ENCODE data around the gene NRIP2.

NRIP2 gene

DNA sequence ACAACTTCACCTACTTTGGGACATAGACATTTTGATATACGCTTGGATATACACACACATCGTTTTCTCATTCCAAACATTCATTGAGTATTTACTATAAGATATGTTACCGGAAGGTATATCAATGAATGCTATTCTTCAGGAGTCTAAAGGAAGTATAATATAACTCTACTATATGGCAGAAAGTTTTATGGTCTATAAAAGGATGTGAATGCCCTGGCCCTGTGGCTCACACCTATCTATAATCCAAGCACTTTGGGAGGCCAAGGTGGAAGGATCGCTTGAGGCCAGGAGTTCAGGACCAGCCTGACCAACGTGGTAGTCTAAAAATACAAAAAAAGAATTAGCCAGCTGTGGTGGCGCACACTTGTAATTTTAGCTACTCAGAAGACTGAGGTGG, 5.6 kb downstream of the NRIP2 start:
- H3K4me2 ChIP-seq (ENCODE audit: low read depth, low read length, poor library complexity, severe bottlenecking) = no peak overlapping the region
- TF ChIP-seq CTCF (IDR thresholded peaks at IDR 0.05; ENCODE audit: insufficient read depth, low read length, poor library complexity, severe bottlenecking) (no peak), EZH2phosphoT487 (conservative IDR thresholded peaks at IDR 0.05; ENCODE audit: low read length) (no peak)
- H3K9me2 ChIP-seq (replicated peaks; ENCODE audit: insufficient read depth, low read length) = no peaks in the 10 kb centered on the region
- no peak overlapping the region for H3K4me3 ChIP-seq (ENCODE audit: insufficient read depth, low read length, poor library complexity, severe bottlenecking)
- no peak overlapping the region for H2AFZ ChIP-seq (ENCODE audit: low read depth, low read length, severe bottlenecking)
- no peak overlapping the region for H3K27ac ChIP-seq (ENCODE audit: low read depth, low read length)
- H3K36me3 ChIP-seq (ENCODE audit: low read length) = no peaks in the 10 kb centered on the region
- no peaks in the 10 kb centered on the region for H4K20me1 ChIP-seq (ENCODE audit: low read depth, low read length)
- no peaks in the 10 kb centered on the region for H3F3A ChIP-seq (ENCODE audit: insufficient read depth)
- no peak overlapping the region for H3K9ac ChIP-seq (ENCODE audit: low read length)
- H3K79me2 ChIP-seq (ENCODE audit: insufficient read depth, low read length) = no peaks in the 10 kb centered on the region
- H3K9me3 ChIP-seq (ENCODE audit: insufficient read depth, low read length) = no peaks in the 10 kb centered on the region
- no peaks in the 10 kb centered on the region for H3K27me3 ChIP-seq (ENCODE audit: low read length)

GRCh38 chr12:2826721-2827515, 7.9 kb downstream of the NRIP2 start:
- TF ChIP-seq CTCF (IDR thresholded peaks at IDR 0.05; ENCODE audit: insufficient read depth, low read length, poor library complexity, severe bottlenecking) = no peak
- H4K20me1 ChIP-seq (ENCODE audit: low read depth, low read length) = no peaks in the 10 kb centered on the region
- H3K27me3 ChIP-seq (ENCODE audit: low read length) = no peaks in the 10 kb centered on the region
- no peaks in the 10 kb centered on the region for H3F3A ChIP-seq (ENCODE audit: insufficient read depth)
- H3K36me3 ChIP-seq (ENCODE audit: low read length) = no peaks in the 10 kb centered on the region
- no peaks in the 10 kb centered on the region for H3K79me2 ChIP-seq (ENCODE audit: insufficient read depth, low read length)
- no peak overlapping the region for H3K9ac ChIP-seq (ENCODE audit: low read length)
- no peaks in the 10 kb centered on the region for H3K9me3 ChIP-seq (ENCODE audit: insufficient read depth, low read length)
- H3K9me2 ChIP-seq (replicated peaks; ENCODE audit: insufficient read depth, low read length) = no peaks in the 10 kb centered on the region
- no peak overlapping the region for H3K4me3 ChIP-seq (ENCODE audit: insufficient read depth, low read length, poor library complexity, severe bottlenecking)
- H3K4me2 ChIP-seq (ENCODE audit: low read depth, low read length, poor library complexity, severe bottlenecking) = no peak overlapping the region
- no peak overlapping the region for H3K27ac ChIP-seq (ENCODE audit: low read depth, low read length)
- H2AFZ ChIP-seq (ENCODE audit: low read depth, low read length, severe bottlenecking) = no peak overlapping the region

DNA sequence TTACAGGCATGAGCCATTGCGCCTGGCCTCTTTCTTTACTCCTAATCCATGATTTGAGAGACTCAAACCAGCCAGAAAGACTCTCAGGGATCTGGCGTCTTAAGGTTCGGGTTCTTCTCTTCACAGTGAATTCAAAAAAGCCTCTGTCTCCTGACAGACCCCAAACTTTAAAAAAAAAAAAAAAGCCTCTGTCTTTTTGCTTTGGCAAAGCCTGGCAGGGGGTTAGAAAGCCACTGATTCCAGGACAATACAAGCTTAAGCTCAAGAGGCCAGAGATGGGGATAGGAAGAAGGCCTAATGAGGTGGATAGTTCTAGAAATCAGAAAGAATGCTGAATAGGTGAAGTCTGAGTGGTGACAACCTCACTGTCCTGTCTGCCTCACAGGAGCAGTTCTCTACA, 8.8 kb downstream of the NRIP2 start:
- H3K27ac ChIP-seq (ENCODE audit: low read depth, low read length) = no peak overlapping the region
- no peaks in the 10 kb centered on the region for H3K9me3 ChIP-seq (ENCODE audit: insufficient read depth, low read length)
- H3K27me3 ChIP-seq (ENCODE audit: low read length) = no peaks in the 10 kb centered on the region
- H3F3A ChIP-seq (ENCODE audit: insufficient read depth) = no peaks in the 10 kb centered on the region
- no peak overlapping the region for H2AFZ ChIP-seq (ENCODE audit: low read depth, low read length, severe bottlenecking)
- TF ChIP-seq CTCF (IDR thresholded peaks at IDR 0.05; ENCODE audit: insufficient read depth, low read length, poor library complexity, severe bottlenecking) = no peak
- no peak for TF ChIP-seq EZH2phosphoT487 (conservative IDR thresholded peaks at IDR 0.05; ENCODE audit: low read length)
- H3K4me2 ChIP-seq (ENCODE audit: low read depth, low read length, poor library complexity, severe bottlenecking) = no peak overlapping the region
- H4K20me1 ChIP-seq (ENCODE audit: low read depth, low read length) = no peaks in the 10 kb centered on the region
- no peak overlapping the region for H3K9ac ChIP-seq (ENCODE audit: low read length)
- no peaks in the 10 kb centered on the region for H3K79me2 ChIP-seq (ENCODE audit: insufficient read depth, low read length)
- no peaks in the 10 kb centered on the region for H3K36me3 ChIP-seq (ENCODE audit: low read length)
- no peaks in the 10 kb centered on the region for H3K9me2 ChIP-seq (replicated peaks; ENCODE audit: insufficient read depth, low read length)
- no peak overlapping the region for H3K4me3 ChIP-seq (ENCODE audit: insufficient read depth, low read length, poor library complexity, severe bottlenecking)
